Myometrial cell (primary cell): ENCODE data around the gene STEAP3. TPM values are rescaled to one million over a fixed set of nuclear protein-coding genes. Genes with fewer than 3 reads are reported as not detected.

Experiments
- total RNA-seq: library from RNA; depleted of rRNA; stranded (reverse); fragments of >200 nt; gene quantifications from 2 replicates; pipeline ENCODE4 v1.2.3, GENCODE V29; 2015

STEAP3 gene, protein sequence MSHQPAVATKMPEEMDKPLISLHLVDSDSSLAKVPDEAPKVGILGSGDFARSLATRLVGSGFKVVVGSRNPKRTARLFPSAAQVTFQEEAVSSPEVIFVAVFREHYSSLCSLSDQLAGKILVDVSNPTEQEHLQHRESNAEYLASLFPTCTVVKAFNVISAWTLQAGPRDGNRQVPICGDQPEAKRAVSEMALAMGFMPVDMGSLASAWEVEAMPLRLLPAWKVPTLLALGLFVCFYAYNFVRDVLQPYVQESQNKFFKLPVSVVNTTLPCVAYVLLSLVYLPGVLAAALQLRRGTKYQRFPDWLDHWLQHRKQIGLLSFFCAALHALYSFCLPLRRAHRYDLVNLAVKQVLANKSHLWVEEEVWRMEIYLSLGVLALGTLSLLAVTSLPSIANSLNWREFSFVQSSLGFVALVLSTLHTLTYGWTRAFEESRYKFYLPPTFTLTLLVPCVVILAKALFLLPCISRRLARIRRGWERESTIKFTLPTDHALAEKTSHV
- total RNA-seq = 51.7 and 52.5 TPM in 2 replicates

GRCh38 chr2:119223521-119224390 lies at the start of gene STEAP3:
Gene STEAP3, plus strand, starts transcription at chr2:119223834. Its CDS starts 7,179 bp downstream, at chr2:119231013.

Other genes starting within 250 kb of the STEAP3 start
- gene C1QL2, start 65.1 kb upstream of the STEAP3 start, total RNA-seq = not detected in 2 replicates
- 4.3 and 6.0 TPM in 2 replicates for gene C2orf76, start 143.0 kb downstream of the STEAP3 start, total RNA-seq
- 245 and 246 TPM in 2 replicates for gene DBI, start 143.1 kb downstream of the STEAP3 start, total RNA-seq
- gene TMEM37, start 208.0 kb downstream of the STEAP3 start, total RNA-seq = 3.2 and 4.1 TPM in 2 replicates